LoVo (cell line): ENCODE measurements around the gene WASF2.
"Not testable (repeated sequence)": the region's sequence is repeated elsewhere in the genome, so short reads cannot be mapped to it uniquely, and the experiment has no call there.

ENCODE experiments used
- DNase-seq: peaks from one replicate; pipeline ENCODE4 v3.0.0-alpha.2; 2016; ENCODE audit warnings: low spot score

Gene WASF2, protein sequence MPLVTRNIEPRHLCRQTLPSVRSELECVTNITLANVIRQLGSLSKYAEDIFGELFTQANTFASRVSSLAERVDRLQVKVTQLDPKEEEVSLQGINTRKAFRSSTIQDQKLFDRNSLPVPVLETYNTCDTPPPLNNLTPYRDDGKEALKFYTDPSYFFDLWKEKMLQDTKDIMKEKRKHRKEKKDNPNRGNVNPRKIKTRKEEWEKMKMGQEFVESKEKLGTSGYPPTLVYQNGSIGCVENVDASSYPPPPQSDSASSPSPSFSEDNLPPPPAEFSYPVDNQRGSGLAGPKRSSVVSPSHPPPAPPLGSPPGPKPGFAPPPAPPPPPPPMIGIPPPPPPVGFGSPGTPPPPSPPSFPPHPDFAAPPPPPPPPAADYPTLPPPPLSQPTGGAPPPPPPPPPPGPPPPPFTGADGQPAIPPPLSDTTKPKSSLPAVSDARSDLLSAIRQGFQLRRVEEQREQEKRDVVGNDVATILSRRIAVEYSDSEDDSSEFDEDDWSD

GRCh38 chr1:27489973-27490741 is at the start of gene WASF2:
Gene WASF2 (minus strand): TSS chr1:27490167. CDS start chr1:27428890, 61,277 bp downstream.
- DNase-seq, result peak; percentile 94

- DNase-seq, result peak; percentile 38
Measured at GRCh38 chr1:27538793-27539192, 48.8 kb upstream of the WASF2 start.

GRCh38 chr1:27538305-27538676 is 48.3 kb upstream of the WASF2 start:
- DNase-seq, result not testable (repeated sequence)

DNA sequence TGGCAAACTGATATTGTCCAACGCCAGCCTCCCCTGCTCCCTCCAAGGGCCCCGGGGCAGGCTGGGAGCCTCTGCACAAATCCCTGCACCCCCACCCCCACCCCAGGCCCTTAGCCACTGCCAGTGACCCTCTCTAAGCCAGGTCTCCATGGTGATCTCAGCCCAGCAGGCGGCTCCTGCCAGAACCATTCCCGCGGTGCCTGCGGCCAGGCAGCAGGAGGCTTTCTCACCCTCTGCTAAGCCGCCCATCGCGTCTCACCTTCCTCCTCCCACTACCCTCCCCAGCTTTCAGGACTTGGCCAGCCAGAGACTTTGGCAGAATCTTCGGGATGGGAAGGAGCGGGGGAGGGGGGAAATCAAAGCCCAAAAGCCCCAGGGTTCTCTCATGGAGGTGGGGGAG is 46.8 kb upstream of the WASF2 start:
- DNase-seq, result no peak

DNA sequence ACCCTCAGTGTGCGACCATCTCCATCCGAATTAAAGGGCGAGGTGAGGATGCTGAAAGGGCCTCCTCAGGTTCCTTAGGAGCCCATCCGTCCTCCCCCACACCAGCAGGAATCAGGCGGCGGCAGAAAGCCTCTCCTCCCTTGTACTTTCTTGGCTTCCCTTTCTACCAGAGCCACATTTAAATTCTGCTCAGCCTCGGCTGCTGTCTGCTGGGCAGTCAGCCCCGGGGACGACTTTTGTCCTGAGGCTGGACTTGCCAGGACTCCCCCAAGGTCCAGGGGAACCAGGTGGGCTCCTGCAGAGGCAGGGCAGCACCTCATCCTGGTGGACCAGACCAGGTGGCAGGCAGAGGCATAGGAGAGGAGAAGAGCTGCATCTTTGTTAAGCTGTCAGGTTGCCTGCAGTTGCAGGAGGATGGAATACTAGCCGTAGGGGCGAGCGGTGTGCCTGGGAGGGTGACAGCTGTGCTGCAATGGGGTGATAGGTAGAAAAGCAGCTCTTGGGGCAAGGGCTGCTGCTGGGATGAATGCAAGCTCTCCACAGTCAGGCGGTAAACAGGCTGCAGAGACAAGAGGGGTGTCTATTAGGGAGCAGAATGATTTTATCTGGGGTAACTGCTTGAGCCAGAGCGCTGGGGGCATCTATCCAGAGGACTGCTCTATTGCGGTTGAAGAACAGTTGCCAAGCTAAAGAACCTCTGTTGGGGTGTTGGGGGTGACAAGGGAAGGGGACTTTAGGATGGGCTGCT is 46.2 kb upstream of the WASF2 start:
- no peak for DNase-seq

- DNase-seq, result no peak
Measured at GRCh38 chr1:27535386-27535785, 45.4 kb upstream of the WASF2 start.

DNA sequence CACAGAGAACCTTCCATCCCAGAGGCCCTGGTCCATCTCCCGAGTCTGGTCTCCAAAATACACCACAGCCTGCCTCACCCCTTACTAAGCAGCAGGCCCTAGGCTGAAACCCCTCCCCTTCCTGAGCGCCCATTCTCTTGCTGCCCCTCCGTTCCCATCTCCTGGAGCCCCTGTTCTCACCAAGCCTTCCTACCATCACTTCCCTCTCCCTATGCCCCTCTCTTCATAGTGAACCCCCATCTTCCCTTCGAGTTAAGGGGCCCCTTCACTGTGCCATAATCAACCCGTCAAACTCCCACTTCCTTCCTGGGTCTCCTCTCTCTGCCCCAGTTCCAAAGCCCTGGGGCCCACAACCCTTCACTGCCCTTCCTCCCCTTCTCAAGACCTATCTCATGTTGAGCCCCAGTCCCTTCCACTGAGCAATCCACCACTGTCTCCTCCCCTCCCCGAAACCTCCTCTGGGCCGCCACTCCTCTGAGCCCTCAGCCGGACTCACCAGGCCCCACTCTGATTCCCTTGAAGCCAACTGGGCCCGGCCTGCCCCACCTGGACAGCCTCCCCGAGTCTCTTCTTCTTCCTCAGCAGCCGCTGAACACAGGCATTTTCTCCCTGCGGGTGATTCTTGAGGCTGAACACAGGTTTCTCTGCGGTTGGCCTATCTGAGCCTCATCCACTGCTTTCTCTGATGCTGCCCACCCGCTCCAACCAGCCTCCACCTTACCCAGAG is 42.2 kb upstream of the WASF2 start:
- DNase-seq, result no peak

DNA sequence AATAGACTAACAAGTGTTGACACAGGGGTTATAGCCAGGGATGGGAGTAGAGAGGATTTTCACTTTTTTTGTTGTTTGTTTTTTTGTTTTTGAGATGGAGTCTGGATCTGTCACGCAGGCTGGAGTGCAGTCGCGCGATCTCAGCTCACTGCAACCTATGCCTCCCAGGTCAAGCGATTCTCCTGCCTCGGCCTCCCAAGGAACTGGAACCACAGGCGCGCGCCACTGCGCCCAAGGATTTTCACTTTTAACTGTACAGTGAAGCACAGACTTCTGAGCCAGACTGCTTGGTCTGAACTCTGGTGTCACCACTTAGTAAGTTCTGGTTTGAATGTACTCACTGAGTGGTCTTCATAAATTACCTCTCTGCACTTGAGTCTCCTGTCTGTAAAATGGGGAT is 40.2 kb upstream of the WASF2 start:
- DNase-seq, result no peak

- no peak for DNase-seq
Measured at GRCh38 chr1:27529704-27530018, 39.7 kb upstream of the WASF2 start.

- no peak for DNase-seq
Measured at GRCh38 chr1:27528818-27529703, 39.1 kb upstream of the WASF2 start.

GRCh38 chr1:27527890-27528817 is 38.2 kb upstream of the WASF2 start:
- DNase-seq, result peak; percentile 64

DNA sequence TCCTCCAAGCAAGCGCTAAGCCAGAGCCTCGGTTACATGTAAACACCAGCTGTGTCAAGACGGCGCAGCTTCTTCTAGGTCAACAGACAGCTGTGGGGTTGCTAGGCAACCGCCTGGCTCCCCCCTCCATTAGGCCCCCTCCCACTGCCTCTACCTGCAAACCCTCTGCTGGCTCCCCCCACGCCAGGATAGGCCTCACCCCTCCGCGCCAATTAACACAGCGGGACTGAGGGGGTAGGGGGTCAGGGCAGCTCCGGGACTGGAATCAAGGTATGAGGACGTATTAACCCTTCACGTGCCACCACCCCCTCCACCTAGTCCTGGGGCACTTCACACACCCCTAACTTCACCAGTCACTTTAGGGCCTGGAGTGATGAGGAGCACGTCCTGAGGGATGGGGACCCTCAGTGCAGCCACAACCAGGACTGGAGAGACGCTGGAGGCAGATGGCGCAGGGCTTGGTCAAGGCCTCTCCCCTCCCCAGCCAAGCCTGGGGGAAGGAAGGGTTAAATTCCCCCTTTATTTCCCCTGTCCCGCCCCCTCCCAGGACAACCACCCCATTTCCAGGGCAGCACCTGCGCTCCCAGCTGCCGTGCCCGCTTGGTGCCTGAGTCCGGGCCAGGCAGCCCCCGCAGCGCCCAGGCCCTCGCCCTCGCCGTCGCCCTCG is 37.4 kb upstream of the WASF2 start:
- no peak for DNase-seq

DNA sequence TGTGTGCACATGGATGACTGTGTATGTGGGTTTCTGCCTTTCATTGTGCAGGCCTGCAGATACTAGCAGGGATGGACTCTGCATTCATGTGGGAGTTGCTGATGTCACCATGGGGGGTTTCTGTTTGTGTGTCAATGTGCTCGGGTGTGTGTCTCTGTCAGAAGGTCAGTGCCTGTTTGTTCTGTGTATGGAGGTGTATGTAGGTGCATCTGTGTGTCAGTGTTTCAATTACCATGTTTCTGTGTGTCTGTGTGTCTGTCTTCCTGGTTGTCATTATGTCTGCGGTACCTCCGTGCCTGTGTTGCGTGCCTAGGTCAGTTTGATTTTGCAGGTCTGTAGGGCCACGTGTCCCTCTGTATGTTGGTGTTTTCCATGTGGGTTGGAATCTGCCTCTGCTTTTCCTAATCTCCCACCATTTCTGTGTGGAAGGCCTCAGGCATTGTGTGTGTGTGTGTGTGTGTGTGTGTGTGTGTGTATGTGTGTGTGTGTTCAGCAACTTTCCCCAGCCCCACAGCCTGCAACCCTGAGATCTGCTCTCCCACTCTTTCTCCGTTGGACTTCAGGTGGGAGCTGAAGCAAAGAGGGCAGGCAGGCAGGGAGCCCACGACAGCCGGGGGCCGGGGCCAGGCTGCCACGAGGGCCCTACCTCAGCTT is 36.7 kb upstream of the WASF2 start:
- DNase-seq, result no peak

DNA sequence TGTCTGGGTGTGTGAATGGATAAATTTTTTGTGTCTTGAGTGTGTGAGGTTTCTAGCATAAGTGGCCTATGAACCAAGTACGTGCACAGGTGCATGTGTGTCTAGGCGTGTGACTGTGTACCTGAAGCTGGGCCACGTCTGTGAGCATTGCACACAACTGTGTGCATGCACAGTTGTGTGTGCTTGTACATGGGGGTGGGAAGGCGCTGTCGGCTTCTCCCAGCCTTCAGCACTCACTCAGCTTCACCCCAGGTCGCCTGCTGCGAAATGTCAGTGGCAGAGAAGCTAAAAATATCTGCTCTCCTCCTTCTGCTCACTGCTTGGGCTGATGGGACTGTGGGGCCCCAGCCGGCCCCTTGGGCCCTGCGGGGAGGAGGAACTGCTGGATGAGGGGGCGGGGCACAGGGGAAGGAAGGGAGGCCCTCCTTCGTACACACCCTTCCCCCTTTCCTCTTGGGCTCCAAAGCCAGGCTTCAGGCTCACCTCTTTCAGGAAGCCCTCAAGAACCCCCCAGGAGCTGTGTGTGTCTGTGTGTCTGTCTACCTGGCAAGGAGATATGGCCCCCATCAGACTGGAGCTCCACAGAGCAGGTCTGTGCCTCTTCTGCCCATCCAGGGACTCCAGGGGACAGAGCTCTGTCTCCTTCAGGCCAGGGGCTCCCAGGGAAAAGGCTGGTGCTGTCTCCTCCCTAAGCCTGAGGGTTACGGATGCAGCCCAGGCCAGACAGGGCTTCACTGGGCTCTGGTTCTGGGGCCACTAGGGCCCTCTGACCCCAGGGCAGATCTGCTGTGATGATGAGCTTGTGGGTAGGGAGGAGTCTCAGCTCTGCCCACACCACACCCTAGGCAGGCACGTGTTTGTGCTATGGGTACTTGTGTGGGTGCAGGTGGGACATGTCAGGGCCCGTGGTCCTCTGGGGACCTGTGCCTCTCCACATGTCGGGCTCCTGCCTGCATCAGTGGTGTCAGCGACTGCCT is 35.6 kb upstream of the WASF2 start:
- no peak for DNase-seq

DNA sequence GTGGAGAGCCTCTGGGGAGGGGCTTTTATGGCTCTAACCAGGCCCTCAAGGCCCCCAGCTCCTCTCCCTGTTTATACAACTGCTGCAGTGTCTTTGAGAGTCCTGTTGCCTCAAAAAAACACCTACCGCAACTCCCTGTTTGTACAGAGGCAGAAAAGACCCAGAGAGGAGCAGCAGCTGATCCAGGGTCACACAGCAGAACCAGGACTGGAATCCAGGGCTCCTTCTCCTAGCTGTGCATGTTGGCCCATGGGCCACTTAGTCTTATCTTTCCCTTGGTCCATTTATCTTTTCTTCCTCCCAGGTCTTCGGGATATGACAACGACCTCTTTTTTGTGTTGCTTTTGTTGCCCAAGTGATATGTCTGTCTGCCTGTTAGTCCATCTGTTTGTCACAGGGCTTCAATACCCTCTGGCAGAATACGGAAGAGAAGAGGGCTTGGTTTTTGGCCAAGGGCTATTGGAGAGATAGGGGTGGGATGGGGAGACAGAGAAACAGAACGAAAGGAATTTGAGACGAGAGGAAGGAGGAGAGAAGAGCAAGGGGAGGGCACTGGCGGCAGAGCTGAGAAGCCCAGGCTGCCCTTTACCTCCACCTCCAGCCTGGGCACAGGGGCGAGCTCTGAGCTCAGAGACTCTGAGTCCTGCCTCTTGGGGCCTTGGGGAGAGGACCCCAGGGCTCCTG is 33.5 kb upstream of the WASF2 start:
- DNase-seq, result no peak

- DNase-seq, result no peak
Measured at GRCh38 chr1:27522432-27523336, 32.7 kb upstream of the WASF2 start.
